ENCODE data around the gene ZNF318.

The ZNF318 gene

DNA sequence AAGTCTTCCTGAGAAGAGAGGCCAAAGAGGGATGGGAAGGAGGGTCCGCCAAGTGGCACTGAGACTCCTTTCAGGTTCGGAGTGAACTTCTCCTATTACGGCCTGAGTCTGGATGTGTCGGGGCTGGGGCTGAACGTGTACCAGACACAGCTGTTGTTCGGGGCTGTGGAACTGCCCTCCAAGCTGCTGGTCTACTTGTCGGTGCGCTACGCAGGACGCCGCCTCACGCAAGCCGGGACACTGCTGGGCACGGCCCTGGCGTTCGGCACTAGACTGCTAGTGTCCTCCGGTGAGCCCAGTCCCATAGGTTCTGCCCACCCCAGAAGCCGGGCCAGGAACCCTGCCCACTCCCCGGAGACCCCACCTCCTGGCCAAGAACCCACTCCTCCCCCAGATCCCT is 67.3 kb downstream of the ZNF318 start:
- H3K4me3 ChIP-seq (ENCODE audit: control insufficient read depth, low read depth, low read length): no peak overlapping the region
- TF ChIP-seq CTCF (IDR thresholded peaks at IDR 0.05; ENCODE audit: control insufficient read depth, insufficient read depth, low read depth, low read length, missing control alignments): no peak
- DNase-seq (ENCODE audit: low read depth): no peak

- H3K4me3 ChIP-seq (ENCODE audit: control insufficient read depth, low read depth, low read length): no peak overlapping the region
- no peak for DNase-seq (ENCODE audit: low read depth)
- TF ChIP-seq CTCF (IDR thresholded peaks at IDR 0.05; ENCODE audit: control insufficient read depth, insufficient read depth, low read depth, low read length, missing control alignments): no peak
Observed at GRCh38 chr6:43301081-43301870, 68.2 kb downstream of the ZNF318 start.

DNA sequence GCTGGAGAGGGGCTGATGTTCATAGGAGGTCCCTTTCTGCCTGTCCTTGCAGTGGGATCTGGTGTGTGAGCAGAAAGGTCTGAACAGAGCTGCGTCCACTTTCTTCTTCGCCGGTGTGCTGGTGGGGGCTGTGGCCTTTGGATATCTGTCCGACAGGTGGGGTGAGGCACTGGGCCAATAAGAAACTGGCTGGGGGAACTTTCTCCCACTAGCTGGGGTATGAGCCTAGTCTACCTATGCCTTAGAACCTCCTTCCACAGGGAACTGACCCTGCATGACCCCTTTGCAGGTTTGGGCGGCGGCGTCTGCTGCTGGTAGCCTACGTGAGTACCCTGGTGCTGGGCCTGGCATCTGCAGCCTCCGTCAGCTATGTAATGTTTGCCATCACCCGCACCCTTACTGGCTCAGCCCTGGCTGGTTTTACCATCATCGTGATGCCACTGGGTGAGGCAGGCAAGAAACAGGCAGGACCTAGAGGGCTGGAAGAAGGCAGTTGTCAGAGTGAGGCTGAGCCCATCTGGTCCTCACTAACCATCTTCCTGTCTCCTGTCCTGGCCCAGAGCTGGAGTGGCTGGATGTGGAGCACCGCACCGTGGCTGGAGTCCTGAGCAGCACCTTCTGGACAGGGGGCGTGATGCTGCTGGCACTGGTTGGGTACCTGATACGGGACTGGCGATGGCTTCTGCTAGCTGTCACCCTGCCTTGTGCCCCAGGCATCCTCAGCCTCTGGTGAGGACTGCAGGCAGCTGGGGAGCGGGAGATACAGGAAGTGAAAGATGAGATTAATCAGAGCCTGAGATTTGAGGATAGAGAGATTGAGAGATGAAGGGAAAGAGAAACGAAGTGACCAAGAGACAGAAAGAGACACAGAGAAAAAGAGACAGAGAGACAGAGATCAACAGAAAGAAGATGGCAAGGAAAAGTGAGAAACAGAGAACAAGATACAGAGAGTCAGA is 69.8 kb downstream of the ZNF318 start:
- no peak for DNase-seq (ENCODE audit: low read depth)
- H3K4me3 ChIP-seq (ENCODE audit: control insufficient read depth, low read depth, low read length): no peak overlapping the region
- TF ChIP-seq CTCF (IDR thresholded peaks at IDR 0.05; ENCODE audit: control insufficient read depth, insufficient read depth, low read depth, low read length, missing control alignments): no peak

DNA sequence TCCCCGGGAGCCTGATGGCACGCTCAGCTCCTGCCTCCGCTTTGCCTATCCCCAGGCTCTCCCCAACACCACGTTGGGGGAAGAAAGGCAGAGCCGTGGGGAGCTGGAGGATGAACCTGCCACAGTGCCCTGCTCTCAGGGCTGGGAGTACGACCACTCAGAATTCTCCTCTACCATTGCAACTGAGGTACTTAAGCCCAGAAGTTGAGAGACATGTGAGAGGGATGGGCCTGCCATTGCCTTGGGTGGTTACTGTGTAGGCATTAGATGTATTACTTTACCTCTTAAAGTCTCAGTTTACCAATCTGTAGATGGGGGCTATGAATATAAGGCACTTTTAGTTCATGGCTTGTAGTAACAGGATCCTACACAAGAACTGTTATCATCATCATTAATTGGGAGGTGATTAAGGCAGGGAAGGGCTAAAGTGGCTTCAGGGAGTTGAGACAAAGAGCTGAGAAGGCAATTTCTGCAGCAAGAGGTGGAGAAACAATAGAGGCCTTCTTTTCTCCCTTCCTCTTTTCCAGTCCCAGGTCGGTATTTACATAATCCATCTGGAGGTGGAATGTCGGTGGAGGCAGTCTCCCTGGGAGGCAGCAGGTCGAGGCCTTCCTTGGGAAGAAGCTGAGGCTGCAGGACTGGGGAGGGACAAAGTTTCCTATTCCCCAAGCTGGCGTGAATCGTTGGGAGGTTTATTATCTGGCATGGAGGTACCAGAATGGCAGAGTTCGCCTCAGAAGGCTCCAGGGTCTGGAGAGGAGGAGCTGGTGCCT is 70.7 kb downstream of the ZNF318 start:
- no peak overlapping the region for H3K4me3 ChIP-seq (ENCODE audit: control insufficient read depth, low read depth, low read length)
- no peak for DNase-seq (ENCODE audit: low read depth)
- TF ChIP-seq CTCF (IDR thresholded peaks at IDR 0.05; ENCODE audit: control insufficient read depth, insufficient read depth, low read depth, low read length, missing control alignments): no peak

DNA sequence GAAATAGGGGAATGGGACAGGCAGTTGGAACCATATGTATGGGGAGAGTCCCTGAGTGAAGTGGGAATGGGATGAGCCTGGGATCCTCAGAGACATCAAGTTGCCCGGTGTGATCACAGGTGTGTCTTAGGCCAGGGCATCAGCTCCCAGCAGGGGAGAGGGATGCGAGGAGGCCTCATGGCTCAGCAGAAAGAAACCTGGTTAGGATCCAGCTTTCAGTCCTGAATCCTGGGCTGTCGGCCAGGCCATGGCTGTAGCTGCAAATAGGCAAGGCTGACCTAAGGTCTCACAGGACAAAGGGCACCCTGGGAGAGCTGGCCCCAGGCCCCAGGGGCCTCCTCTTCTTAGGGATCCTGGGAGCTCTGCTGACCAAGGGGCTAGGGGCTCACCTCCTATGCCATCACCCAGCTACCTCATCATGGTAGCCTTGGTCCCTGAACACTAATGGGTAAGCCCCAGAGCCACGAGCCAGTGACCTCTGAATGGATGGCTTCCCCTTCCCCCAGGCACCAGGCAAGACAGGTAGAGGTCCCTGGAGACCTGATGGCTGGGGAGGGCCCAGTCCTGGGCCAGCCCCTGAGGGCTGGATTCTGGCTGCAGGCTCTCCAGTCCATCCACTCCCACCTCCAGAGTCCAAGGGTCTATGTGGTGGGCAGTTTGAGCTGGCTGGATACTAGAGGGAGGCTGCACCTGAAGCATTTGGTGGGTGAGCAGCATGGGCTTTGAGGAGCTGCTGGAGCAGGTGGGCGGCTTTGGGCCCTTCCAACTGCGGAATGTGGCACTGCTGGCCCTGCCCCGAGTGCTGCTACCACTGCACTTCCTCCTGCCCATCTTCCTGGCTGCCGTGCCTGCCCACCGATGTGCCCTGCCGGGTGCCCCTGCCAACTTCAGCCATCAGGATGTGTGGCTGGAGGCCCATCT is 71.5 kb downstream of the ZNF318 start, which contains the start of gene SLC22A7:
SLC22A7 (plus strand) TSS at position 617 of the 921 bp plus-strand sequence; CDS start at position 716, 99 bp downstream.
- DNase-seq (ENCODE audit: low read depth): no peak
- no peak within 1 kb of the TSS for H3K4me3 ChIP-seq (ENCODE audit: control insufficient read depth, low read depth, low read length)
- no peak for TF ChIP-seq CTCF (IDR thresholded peaks at IDR 0.05; ENCODE audit: control insufficient read depth, insufficient read depth, low read depth, low read length, missing control alignments)

Measured in AG09309 (cell line).